OCI-LY3 (cell line): Measurements from ENCODE around the gene EZH2.
A peak's percentile ranks its signal among the peaks of the same experiment; 100 is the strongest.

Experiments used
- H2AFZ ChIP-seq: fragments of 200-600, 300-600 bp; shearing (Covaris generic); 2 replicates; pipeline ENCODE4 v1.6.0; 2014; ENCODE audit warnings: antibody characterized with exemption, low read depth, low read length
- H3K27ac ChIP-seq: fragments of 200-600, 300-600 bp; sonication (generic); 2 replicates; pipeline ENCODE4 v1.5.1; 2014; ENCODE audit warnings: mild to moderate bottlenecking, low read length, moderate library complexity, mixed read lengths
- H3K27me3 ChIP-seq: fragments of 200-600, 300-600 bp; sonication (generic); 2 replicates; pipeline ENCODE4 v1.6.1; 2014; ENCODE audit warnings: low read depth, low read length, mixed read lengths
- H3K36me3 ChIP-seq: fragments of 200-600, 300-600 bp; sonication (generic); replicated peaks from 2 replicates; pipeline ENCODE3; 2014; ENCODE audit warnings: low read depth, low read length, mixed read lengths
- H3K4me1 ChIP-seq: fragments of 300-600, 200-600 bp; sonication (generic); 2 replicates; pipeline ENCODE4 v1.6.1; 2014; ENCODE audit warnings: low read length, mixed read lengths
- H3K4me2 ChIP-seq: fragments of 200-600, 300-600 bp; sonication (generic); 2 replicates; pipeline ENCODE4 v1.6.1; 2014; ENCODE audit warnings: low read length, mixed read lengths
- H3K4me3 ChIP-seq: fragments of 300-600, 200-600 bp; sonication (generic); 2 replicates; pipeline ENCODE4 v1.5.1; 2014; ENCODE audit warnings: antibody characterized with exemption, mild to moderate bottlenecking, low read length, moderate library complexity
- H3K79me2 ChIP-seq: fragments of 300-600, 200-600 bp; shearing (Covaris generic); 2 replicates; pipeline ENCODE4 v1.6.1; 2014; ENCODE audit warnings: mild to moderate bottlenecking, low read length, mixed read lengths
- H3K9ac ChIP-seq: fragments of 300-600, 200-600 bp; shearing (Covaris generic); 2 replicates; pipeline ENCODE4 v1.6.0; 2014; ENCODE audit warnings: mild to moderate bottlenecking, low read length, moderate library complexity
- H3K9me3 ChIP-seq: fragments of 200-600, 300-600 bp; shearing (Covaris generic); 2 replicates; pipeline ENCODE4 v1.6.1; 2014; ENCODE audit warnings: low read length, mixed read lengths; ENCODE audit not compliant: insufficient read depth
- H4K20me1 ChIP-seq: fragments of 200-600, 300-600 bp; sonication (generic); 2 replicates; pipeline ENCODE4 v1.6.1; 2016; ENCODE audit warnings: low read length, mixed read lengths; ENCODE audit not compliant: insufficient read depth
- CTCF ChIP-seq: fragments of 200-600, 300-600 bp; sonication (generic); IDR thresholded peaks from 2 replicates; pipeline ENCODE4 v1.5.1; 2014; ENCODE audit warnings: antibody characterized with exemption, low read length, low read depth
- EZH2phosphoT487 ChIP-seq: fragments of 200-600 bp; shearing (Covaris generic); IDR thresholded peaks from 2 replicates; pipeline ENCODE4 v1.6.1; 2018; ENCODE audit warnings: antibody characterized with exemption, mixed run types, low read depth

Gene EZH2

GRCh38 chr7:148893071-148893470 lies 9.0 kb upstream of the EZH2 start:
- Histone ChIP-seq H4K20me1 (no peaks in the 10 kb centered on the region), H3K9me3 (no peaks in the 10 kb centered on the region), H3K4me2 (no peak overlapping the region), H3K27ac (no peak overlapping the region), H3K27me3 (no peaks in the 10 kb centered on the region), H2AFZ (no peak overlapping the region), H3K79me2 (no peaks in the 10 kb centered on the region), H3K36me3 (peaks cover 5% of the 10 kb centered on the region), H3K4me1 (no peaks in the 10 kb centered on the region), H3K4me3 (no peak overlapping the region), H3K9ac (no peak overlapping the region)
- TF ChIP-seq CTCF (no peak), EZH2phosphoT487 (no peak)

DNA sequence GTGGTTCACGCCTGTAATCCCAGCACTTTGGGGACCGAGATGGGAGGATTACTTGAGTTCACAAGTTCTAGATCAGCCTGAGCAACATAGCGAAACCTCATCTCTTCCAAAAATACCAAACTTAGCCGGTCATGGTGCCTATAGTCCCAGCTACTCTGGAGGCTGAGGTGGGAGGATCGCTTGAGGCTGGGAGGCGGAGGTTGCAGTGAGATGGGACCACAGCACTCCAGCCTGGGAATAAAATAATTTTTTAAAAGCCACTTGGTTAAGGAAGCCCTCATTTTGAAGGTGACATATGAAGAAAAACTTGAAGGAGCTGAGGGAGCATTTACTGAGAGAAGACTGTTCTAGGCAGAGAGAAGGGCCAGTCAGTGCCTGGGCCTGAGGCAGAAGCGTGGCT lies 4.2 kb upstream of the EZH2 start:
- Histone ChIP-seq H2AFZ (no peak overlapping the region), H3K27ac (no peak overlapping the region), H3K4me2 (no peak overlapping the region), H3K9ac (no peak overlapping the region), H3K79me2 (peaks cover 21% of the 10 kb centered on the region), H3K27me3 (no peaks in the 10 kb centered on the region), H3K4me3 (no peak overlapping the region), H4K20me1 (no peaks in the 10 kb centered on the region), H3K4me1 (peaks cover 6% of the 10 kb centered on the region), H3K9me3 (no peaks in the 10 kb centered on the region), H3K36me3 (peaks cover 19% of the 10 kb centered on the region)
- no peak for TF ChIP-seq EZH2phosphoT487
- TF ChIP-seq CTCF: no peak

GRCh38 chr7:148886844-148887243 lies 2.8 kb upstream of the EZH2 start:
- Histone ChIP-seq H3K4me3 (no peak overlapping the region), H3K4me1 (peaks cover 6% of the 10 kb centered on the region), H3K27me3 (no peaks in the 10 kb centered on the region), H3K9ac (no peak overlapping the region), H3K27ac (no peak overlapping the region), H3K36me3 (peaks cover 28% of the 10 kb centered on the region), H2AFZ (no peak overlapping the region), H3K79me2 (peaks cover 36% of the 10 kb centered on the region), H3K4me2 (no peak overlapping the region), H3K9me3 (no peaks in the 10 kb centered on the region), H4K20me1 (peaks cover 14% of the 10 kb centered on the region)
- no peak for TF ChIP-seq EZH2phosphoT487
- no peak for TF ChIP-seq CTCF

DNA sequence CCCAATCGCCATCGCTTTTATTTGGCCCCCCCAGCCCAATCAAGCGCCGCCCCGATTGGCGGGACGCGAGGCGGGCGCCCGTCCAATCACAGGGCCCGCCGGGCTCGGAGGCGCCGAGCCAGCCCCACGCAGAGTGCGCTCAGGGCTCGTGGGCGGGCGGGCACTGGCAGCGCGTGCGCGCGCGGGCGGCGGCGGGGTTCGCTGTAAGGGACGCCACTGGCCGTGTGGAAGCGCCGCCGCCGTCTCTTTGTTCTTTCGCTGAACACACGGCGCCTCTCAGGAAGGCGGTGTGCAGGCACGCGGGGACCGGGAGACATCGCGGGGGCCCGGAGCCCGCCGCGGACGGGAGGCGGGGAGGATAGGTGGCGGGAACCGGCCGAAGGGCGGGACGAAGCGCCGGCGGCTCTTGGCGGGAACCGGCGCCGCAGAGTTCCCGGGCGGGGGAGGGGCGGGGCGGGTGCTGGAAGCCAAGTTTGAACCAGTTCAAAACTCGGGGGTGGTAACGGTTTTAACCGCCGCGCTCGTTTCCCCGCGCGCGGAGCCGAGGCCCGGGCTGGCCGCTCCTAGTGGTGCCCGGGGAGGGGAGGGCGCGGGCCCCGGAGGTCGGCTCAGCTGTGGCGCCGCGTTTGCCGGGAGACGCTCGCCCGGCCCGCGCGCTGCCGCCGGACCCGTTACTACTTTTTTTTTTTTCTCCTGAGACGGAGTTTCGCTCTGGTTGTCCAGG lies 370 bp upstream of the EZH2 start:
- Histone ChIP-seq H2AFZ (peak overlapping the region; percentile 78; the same call in 1 of the 2 replicates), H4K20me1 (peaks cover 36% of the 10 kb centered on the region), H3K9me3 (no peaks in the 10 kb centered on the region), H3K9ac (peak overlapping the region; percentile 99), H3K4me1 (peaks cover 20% of the 10 kb centered on the region), H3K4me3 (peak overlapping the region; percentile 92), H3K36me3 (peaks cover 31% of the 10 kb centered on the region), H3K27me3 (no peaks in the 10 kb centered on the region), H3K4me2 (peak overlapping the region; percentile 98), H3K27ac (peak overlapping the region; percentile 88), H3K79me2 (peaks cover 60% of the 10 kb centered on the region)
- no peak for TF ChIP-seq CTCF
- TF ChIP-seq EZH2phosphoT487: no peak
